Left renal cortex interstitium (tissue), 4 donors: ENCODE measurements around the gene MBD5. TPM values are rescaled to one million over a fixed set of nuclear protein-coding genes. Genes with fewer than 3 reads are reported as not detected.

Experiments used
- DNase-seq, 4 donors: peaks; one replicate each; pipeline ENCODE4 v3.0.0-alpha.2; 2013; ENCODE audit warnings: low read depth in 4 of 4, low spot score in 2 of 4, missing footprints in 1 of 4
- polyA plus RNA-seq, 4 donors: library from polyadenylated mRNA; unstranded; fragments of 120-200 nt; gene quantifications; one replicate each; pipeline ENCODE4 v1.2.1, GENCODE V29; 2013; ENCODE audit not compliant: insufficient read length in 4 of 4

Gene MBD5
- polyA plus RNA-seq, 4 donors: 44.4 to 57.7 (median 46.5) TPM

GRCh38 chr2:148292431-148292830 lies 271.5 kb downstream of the MBD5 start:
- no peak for DNase-seq

- DNase-seq: no peak
These were observed 277.3 kb downstream of the MBD5 start for GRCh38 chr2:148298196-148298595.

GRCh38 chr2:148299616-148300015 lies 278.7 kb downstream of the MBD5 start:
- DNase-seq: no peak

- DNase-seq: no peak
These were observed 279.7 kb downstream of the MBD5 start for GRCh38 chr2:148300544-148300943.

- DNase-seq: no peak
These were observed 280.5 kb downstream of the MBD5 start for GRCh38 chr2:148301362-148301761.

GRCh38 chr2:148302526-148302925 lies 281.6 kb downstream of the MBD5 start:
- DNase-seq: no peak

GRCh38 chr2:148303161-148303560 lies 282.3 kb downstream of the MBD5 start:
- no peak for DNase-seq

- no peak for DNase-seq
These were observed 284.6 kb downstream of the MBD5 start for GRCh38 chr2:148305476-148305875.

- DNase-seq: no peak
These were observed 285.1 kb downstream of the MBD5 start for GRCh38 chr2:148306027-148306426.

GRCh38 chr2:148317598-148317997 lies 296.7 kb downstream of the MBD5 start:
- no peak for DNase-seq

GRCh38 chr2:148338541-148338940 lies 317.6 kb downstream of the MBD5 start:
- no peak for DNase-seq

GRCh38 chr2:148342086-148342485 lies 321.2 kb downstream of the MBD5 start:
- no peak for DNase-seq

- DNase-seq: no peak
These were observed 329.3 kb downstream of the MBD5 start for GRCh38 chr2:148350199-148350598.

GRCh38 chr2:148351437-148352143 lies 330.7 kb downstream of the MBD5 start:
- DNase-seq: no peak

GRCh38 chr2:148358375-148358774 lies 337.5 kb downstream of the MBD5 start:
- DNase-seq: no peak

GRCh38 chr2:148360662-148361061 lies 339.8 kb downstream of the MBD5 start:
- no peak for DNase-seq

GRCh38 chr2:148362144-148362796 lies 341.4 kb downstream of the MBD5 start:
- no peak for DNase-seq

GRCh38 chr2:148375214-148375613 lies 354.3 kb downstream of the MBD5 start:
- no peak for DNase-seq

GRCh38 chr2:148391324-148391723 lies 370.4 kb downstream of the MBD5 start:
- DNase-seq: no peak

- no peak for DNase-seq
These were observed 381.9 kb downstream of the MBD5 start for GRCh38 chr2:148402786-148403185.

- DNase-seq: no peak
These were observed 390.0 kb downstream of the MBD5 start for GRCh38 chr2:148410899-148411298.

GRCh38 chr2:148416248-148416647 lies 395.4 kb downstream of the MBD5 start:
- no peak for DNase-seq
